GM06990 (cell line): ENCODE results near the gene KMT2E.
"Not testable (repeated sequence)": the region's sequence is repeated elsewhere in the genome, so short reads cannot be mapped to it uniquely, and the experiment has no call there.

ENCODE experiments used
- DNase-seq: peaks from one replicate; pipeline ENCODE4 v3.0.0-alpha.2; 2011; ENCODE audit not compliant: insufficient read length; ENCODE audit errors: extremely low read depth
- H3K27me3 ChIP-seq: replicated peaks from 2 replicates; pipeline ENCODE4 v1.6.0; 2011; ENCODE audit warnings: low read length; ENCODE audit not compliant: control insufficient read depth, insufficient read depth
- H3K36me3 ChIP-seq: 2 replicates; pipeline ENCODE4 v1.5.1; 2011; ENCODE audit warnings: low read length; ENCODE audit not compliant: control insufficient read depth, insufficient read depth
- H3K4me3 ChIP-seq: replicated peaks from 2 replicates; pipeline ENCODE4 v1.5.1; 2011; ENCODE audit warnings: low read depth, mild to moderate bottlenecking, control low read depth, low read length
- TF ChIP-seq, protein P1 (sequence below): IDR thresholded peaks from 2 replicates; pipeline ENCODE4 v1.5.1; 2011; ENCODE audit warnings: low read length, control low read depth, mild to moderate bottlenecking, inconsistent platforms; ENCODE audit not compliant: insufficient read depth, poor library complexity, severe bottlenecking

Gene KMT2E

GRCh38 chr7:105046414-105046813 is 32.4 kb downstream of the KMT2E start:
- Histone ChIP-seq H3K27me3 (no peaks in the 10 kb centered on the region), H3K36me3 (peaks cover 12% of the 10 kb centered on the region), H3K4me3 (no peak overlapping the region)
- TF ChIP-seq, protein P1, sequence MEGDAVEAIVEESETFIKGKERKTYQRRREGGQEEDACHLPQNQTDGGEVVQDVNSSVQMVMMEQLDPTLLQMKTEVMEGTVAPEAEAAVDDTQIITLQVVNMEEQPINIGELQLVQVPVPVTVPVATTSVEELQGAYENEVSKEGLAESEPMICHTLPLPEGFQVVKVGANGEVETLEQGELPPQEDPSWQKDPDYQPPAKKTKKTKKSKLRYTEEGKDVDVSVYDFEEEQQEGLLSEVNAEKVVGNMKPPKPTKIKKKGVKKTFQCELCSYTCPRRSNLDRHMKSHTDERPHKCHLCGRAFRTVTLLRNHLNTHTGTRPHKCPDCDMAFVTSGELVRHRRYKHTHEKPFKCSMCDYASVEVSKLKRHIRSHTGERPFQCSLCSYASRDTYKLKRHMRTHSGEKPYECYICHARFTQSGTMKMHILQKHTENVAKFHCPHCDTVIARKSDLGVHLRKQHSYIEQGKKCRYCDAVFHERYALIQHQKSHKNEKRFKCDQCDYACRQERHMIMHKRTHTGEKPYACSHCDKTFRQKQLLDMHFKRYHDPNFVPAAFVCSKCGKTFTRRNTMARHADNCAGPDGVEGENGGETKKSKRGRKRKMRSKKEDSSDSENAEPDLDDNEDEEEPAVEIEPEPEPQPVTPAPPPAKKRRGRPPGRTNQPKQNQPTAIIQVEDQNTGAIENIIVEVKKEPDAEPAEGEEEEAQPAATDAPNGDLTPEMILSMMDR = no peak
- no peak for DNase-seq

GRCh38 chr7:105047932-105048331 is 33.9 kb downstream of the KMT2E start:
- Histone ChIP-seq H3K36me3 (peaks cover 11% of the 10 kb centered on the region), H3K4me3 (no peak overlapping the region)
- TF ChIP-seq, protein P1 = no peak

DNA sequence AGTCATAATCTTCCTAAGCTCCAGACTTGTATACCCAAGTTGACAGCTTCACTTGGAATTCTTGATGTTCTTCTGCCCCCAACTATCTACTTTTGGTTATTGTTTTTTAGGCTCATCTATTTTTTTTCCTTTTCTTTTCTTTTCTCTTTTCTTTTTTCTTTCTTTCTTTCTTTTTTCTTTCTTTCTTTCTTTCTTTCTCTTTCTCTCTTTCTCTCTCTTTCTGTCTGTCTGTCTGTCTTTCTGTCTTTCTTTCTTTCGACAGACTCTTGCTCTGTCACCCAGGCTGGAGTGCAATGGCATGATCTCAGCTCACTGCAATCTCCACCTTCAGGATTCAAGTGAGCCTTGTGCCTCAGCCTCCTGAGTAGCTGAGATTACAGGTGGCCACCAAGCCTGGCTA is 36.5 kb downstream of the KMT2E start:
- no peak for DNase-seq
- H3K27me3 ChIP-seq = no peaks in the 10 kb centered on the region
- no peak overlapping the region for H3K4me3 ChIP-seq
- H3K36me3 ChIP-seq = peaks cover 10% of the 10 kb centered on the region
- TF ChIP-seq, protein P1 = no peak

More at GRCh38 chr7:105047932-105048331, 33.9 kb downstream of the KMT2E start:
- DNase-seq = no peak
- no peaks in the 10 kb centered on the region for H3K27me3 ChIP-seq

- not testable (repeated sequence) for H3K27me3 ChIP-seq, H3K36me3 ChIP-seq, H3K4me3 ChIP-seq, DNase-seq
These were observed 36.9 kb downstream of the KMT2E start for GRCh38 chr7:105050899-105051298.

DNA sequence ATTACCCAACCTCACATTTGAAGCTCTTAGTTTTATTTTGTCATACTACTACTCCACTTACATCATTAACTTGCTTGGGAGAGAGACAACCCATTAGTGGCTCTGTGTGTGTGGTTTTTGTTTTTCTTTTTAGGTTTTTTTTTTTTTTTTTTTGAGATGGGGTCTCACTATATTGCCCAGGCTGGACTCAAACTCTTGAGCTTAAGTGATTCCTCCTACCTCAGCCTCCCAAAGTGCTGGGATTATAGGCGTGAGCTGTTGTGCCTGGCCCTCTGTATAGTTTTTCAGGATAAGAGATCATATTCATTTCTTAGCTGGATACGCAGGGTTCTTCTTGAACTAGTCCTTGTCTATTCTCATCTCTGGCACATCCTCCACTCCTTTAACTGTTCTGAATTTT is 41.1 kb downstream of the KMT2E start:
- Histone ChIP-seq H3K36me3 (peaks cover 4% of the 10 kb centered on the region), H3K27me3 (no peaks in the 10 kb centered on the region), H3K4me3 (no peak overlapping the region)
- DNase-seq = no peak
- TF ChIP-seq, protein P1 = no peak

- TF ChIP-seq, protein P1 = no peak
- DNase-seq = no peak
- H3K36me3 ChIP-seq = peaks cover 4% of the 10 kb centered on the region
- no peak overlapping the region for H3K4me3 ChIP-seq
- H3K27me3 ChIP-seq = no peaks in the 10 kb centered on the region
These were observed 41.6 kb downstream of the KMT2E start for GRCh38 chr7:105055621-105056020.
